ENCODE measurements around the gene APOBR. TPM values are rescaled to one million over a fixed set of nuclear protein-coding genes. Genes with fewer than 3 reads are reported as not detected.
"Not testable (repeated sequence)": the region's sequence is repeated elsewhere in the genome, so short reads cannot be mapped to it uniquely, and the experiment has no call there.

The APOBR gene
- total RNA-seq, 1 donor from 2014 or later, result 17.7 TPM

DNA sequence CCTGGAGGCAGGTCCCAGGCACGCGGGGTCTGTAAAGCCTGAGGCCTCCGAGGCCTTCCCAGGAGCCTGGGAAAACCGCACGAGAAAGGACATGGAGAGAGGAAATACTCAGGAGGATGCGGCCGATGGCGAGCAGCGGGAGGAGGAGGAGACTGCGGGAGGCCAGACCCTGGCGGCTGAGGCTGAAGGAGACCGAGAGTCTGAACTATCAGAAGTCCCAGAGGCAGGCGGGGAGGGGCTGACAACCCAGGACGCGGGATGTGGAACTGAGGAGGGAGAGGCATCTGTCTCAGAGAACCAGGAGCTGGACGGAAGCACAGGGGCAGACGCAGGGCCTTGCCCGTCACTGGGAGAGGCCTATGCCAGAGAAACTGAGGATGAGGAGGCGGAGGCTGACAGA lies 2.4 kb downstream of the APOBR start:
- no peak for ATAC-seq
- TF ChIP-seq, protein P1, sequence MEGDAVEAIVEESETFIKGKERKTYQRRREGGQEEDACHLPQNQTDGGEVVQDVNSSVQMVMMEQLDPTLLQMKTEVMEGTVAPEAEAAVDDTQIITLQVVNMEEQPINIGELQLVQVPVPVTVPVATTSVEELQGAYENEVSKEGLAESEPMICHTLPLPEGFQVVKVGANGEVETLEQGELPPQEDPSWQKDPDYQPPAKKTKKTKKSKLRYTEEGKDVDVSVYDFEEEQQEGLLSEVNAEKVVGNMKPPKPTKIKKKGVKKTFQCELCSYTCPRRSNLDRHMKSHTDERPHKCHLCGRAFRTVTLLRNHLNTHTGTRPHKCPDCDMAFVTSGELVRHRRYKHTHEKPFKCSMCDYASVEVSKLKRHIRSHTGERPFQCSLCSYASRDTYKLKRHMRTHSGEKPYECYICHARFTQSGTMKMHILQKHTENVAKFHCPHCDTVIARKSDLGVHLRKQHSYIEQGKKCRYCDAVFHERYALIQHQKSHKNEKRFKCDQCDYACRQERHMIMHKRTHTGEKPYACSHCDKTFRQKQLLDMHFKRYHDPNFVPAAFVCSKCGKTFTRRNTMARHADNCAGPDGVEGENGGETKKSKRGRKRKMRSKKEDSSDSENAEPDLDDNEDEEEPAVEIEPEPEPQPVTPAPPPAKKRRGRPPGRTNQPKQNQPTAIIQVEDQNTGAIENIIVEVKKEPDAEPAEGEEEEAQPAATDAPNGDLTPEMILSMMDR (IDR thresholded peaks at IDR 0.05), result no peak
- DNase-seq, result no peak
- H3K4me1 ChIP-seq, result no peaks in the 10 kb centered on the region
- intact Hi-C loops (cut with DNase I), result loop anchor here (10.0 kb wide), 1 partner anchor 48 kb away; no protein-coding TSS in a partner anchor
- no peaks in the 10 kb centered on the region for H3K9me3 ChIP-seq
- no peak overlapping the region for H3K27ac ChIP-seq
- H3K4me3 ChIP-seq, result no peak overlapping the region
- no peaks in the 10 kb centered on the region for H3K27me3 ChIP-seq
- no peaks in the 10 kb centered on the region for H3K36me3 ChIP-seq

DNA sequence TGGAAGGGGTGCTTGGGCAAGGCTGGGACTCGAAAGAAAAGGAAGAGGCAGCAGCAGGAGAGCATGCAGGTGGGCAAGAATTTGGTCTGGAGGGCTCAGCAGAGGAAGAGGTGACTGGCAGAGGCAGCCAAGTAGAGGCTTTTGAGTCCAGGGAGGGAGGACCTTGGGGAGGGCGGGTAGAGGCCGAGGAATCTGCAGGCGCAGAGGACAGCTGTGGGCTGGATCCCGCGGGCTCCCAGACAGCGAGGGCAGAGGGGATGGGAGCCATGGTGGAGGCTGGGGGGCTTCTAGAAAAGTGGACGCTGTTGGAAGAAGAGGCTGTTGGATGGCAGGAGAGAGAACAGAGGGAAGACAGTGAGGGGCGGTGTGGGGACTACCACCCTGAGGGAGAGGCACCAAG lies 2.9 kb downstream of the APOBR start:
- TF ChIP-seq, protein P1 (IDR thresholded peaks at IDR 0.05), result no peak
- DNase-seq (no peak), ATAC-seq (no peak)
- H3K36me3 ChIP-seq, result no peaks in the 10 kb centered on the region
- H3K4me1 ChIP-seq, result no peaks in the 10 kb centered on the region
- intact Hi-C loops (cut with DNase I), result loop anchor here (10.0 kb wide), 1 partner anchor 47 kb away; no protein-coding TSS in a partner anchor
- H3K27ac ChIP-seq, result no peak overlapping the region
- H3K27me3 ChIP-seq, result no peaks in the 10 kb centered on the region
- H3K9me3 ChIP-seq, result no peaks in the 10 kb centered on the region
- no peak overlapping the region for H3K4me3 ChIP-seq

DNA sequence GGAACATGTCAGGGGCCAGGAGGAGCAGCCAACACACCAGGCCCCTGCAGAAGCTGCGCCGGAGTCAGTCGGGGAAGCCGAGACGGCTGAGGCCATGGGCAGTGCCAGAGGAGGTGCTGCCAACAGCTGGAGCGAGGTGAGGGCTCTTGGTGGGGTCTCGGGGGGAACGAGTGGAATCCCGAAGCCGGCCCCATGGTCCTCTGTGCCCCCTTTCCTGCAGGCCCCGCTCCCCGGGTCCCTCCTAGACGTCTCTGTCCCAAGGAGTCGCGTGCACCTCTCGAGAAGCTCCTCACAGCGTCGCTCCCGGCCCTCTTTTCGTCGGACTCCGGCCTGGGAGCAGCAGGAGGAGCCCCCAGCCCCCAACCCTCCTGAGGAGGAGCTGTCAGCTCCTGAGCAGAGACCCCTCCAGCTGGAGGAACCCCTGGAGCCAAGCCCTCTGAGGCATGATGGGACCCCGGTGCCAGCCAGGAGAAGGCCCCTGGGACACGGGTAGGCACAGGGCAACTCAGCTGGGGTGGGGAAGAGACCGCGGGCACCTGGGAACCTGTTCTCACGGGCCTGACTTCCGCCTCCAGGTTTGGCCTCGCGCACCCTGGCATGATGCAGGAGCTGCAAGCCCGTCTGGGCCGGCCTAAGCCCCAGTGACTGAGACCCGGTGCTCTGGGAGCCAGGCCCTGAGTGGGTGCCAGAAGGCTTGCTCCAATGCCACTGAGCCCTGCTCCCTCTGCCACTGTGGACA lies 3.6 kb downstream of the APOBR start:
- ATAC-seq (no peak), DNase-seq (no peak)
- H3K27me3 ChIP-seq, result no peaks in the 10 kb centered on the region
- H3K4me3 ChIP-seq, result no peak overlapping the region
- no peak overlapping the region for H3K27ac ChIP-seq
- intact Hi-C loops (cut with DNase I), result loop anchor here (10.0 kb wide), 1 partner anchor 47 kb away; no protein-coding TSS in a partner anchor
- no peaks in the 10 kb centered on the region for H3K9me3 ChIP-seq
- no peaks in the 10 kb centered on the region for H3K4me1 ChIP-seq
- no peaks in the 10 kb centered on the region for H3K36me3 ChIP-seq
- TF ChIP-seq, protein P1 (IDR thresholded peaks at IDR 0.05), result no peak

DNA sequence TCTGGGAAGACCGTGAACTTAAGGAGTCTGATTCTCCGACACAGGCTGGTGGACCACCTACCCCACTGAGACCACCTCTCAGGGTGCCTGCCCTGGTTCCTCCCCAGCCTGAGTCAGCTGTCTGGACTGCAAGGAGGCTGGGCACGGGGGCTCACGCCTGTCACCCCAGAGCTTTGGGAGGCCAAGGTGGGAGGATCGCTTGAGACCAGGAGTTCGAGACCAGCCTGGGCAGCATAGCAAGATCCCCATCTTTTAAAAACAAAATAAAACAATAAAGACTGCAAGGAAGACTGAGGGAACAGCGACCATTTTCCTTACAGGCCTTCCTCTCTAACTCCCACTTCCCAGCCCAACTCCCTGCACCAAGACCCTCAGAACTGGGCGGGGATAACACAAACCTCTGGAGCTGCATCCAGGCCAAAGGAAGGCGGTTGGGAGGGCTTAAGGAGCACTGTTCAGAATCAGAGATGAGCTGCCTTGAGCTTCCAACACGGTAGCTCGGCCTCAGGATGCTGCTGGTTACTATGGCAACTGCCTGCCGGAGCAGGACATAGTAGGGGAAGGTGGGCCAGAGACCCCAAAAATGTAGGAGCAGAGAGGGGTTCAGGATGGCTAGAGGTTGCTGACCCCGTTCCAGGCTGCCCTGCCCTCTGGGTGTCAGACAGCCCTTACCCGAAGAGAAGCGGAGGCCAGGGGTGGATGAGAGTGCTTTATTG lies 4.4 kb downstream of the APOBR start:
- H3K9me3 ChIP-seq, result no peaks in the 10 kb centered on the region
- DNase-seq (no peak), ATAC-seq (no peak)
- intact Hi-C loops (cut with DNase I), result loop anchor here (10.0 kb wide), 1 partner anchor 46 kb away; no protein-coding TSS in a partner anchor
- H3K36me3 ChIP-seq, result no peaks in the 10 kb centered on the region
- H3K27ac ChIP-seq, result no peak overlapping the region
- TF ChIP-seq, protein P1 (IDR thresholded peaks at IDR 0.05), result no peak
- H3K4me3 ChIP-seq, result no peak overlapping the region
- no peaks in the 10 kb centered on the region for H3K27me3 ChIP-seq
- no peaks in the 10 kb centered on the region for H3K4me1 ChIP-seq

DNA sequence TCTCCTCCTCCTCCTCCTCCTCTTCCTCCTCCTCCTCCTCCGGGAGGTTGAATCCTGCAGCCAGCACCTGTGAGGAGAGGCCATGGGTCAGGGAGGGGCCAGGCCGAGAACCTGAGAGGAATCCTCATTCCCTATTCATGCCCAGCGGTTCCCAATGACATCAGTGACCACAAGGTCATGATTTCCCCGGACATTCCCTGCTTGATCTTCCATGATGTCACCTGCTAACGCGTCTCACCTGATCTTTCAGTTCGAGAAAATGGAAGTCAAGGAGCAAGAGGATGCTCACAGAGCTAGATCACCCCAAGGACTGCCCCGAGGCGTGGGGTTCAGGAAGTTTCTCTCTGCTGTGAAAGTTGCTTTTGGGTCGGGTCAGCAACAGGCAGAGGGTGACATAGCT lies 5.4 kb downstream of the APOBR start:
- TF ChIP-seq, protein P1 (IDR thresholded peaks at IDR 0.05), result no peak
- DNase-seq, result no peak
- Histone ChIP-seq H3K27ac (no peak overlapping the region), H3K4me1 (no peaks in the 10 kb centered on the region), H3K27me3 (no peaks in the 10 kb centered on the region), H3K9me3 (no peaks in the 10 kb centered on the region), H3K4me3 (no peak overlapping the region), H3K36me3 (no peaks in the 10 kb centered on the region)
- intact Hi-C loops (cut with DNase I), result loop anchor here (10.0 kb wide), 1 partner anchor 45 kb away; no protein-coding TSS in a partner anchor
- ATAC-seq, result no peak

DNA sequence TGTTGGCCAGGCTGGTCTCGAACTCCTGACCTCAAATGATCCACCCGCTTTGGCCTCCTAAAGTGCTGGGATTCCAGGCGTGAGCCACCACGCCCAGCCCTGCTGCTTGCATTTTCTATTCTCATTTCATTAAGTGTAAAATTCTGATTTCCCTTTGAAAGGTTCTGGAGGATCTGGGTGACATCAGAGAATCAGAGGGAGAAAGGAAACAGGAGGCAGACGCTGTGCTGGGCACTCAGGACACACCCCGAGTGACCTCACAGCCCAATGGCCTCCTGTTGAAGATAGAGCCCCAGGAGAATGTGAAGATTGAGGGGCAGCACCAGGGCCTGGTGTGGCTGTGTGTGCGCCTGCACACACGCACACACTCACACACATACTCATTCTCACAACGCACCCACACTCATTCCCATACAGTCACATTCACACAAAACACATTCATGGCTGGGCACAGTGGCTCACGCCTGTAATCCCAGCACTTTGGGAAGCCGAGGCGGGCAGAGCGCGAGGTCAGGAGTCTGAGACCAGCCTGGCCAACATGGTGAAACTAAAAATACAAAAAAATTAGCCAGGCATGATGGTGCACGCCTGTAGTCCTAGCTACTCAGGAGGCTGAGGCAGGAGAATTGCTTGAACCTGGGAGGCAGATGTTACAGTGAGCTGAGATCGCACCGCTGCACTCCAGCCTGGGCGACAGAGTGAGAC lies 6.2 kb downstream of the APOBR start:
- H3K27ac ChIP-seq; H3K27me3 ChIP-seq; H3K9me3 ChIP-seq; intact Hi-C loops (cut with DNase I); H3K4me1 ChIP-seq; H3K4me3 ChIP-seq; H3K36me3 ChIP-seq; ATAC-seq; DNase-seq: not testable (repeated sequence)
